Neural crest cell (in vitro differentiated cells): Measurements from ENCODE around the gene HSD11B1L. TPM values are rescaled to one million over a fixed set of nuclear protein-coding genes. Genes with fewer than 3 reads are reported as not detected.

Source experiments
- DNase-seq: peaks from one replicate; pipeline ENCODE4 v3.0.0; 2021; ENCODE audit warnings: low read depth, mixed read lengths, low spot score
- H3K27ac Mint-ChIP-seq: one replicate; pipeline ENCODE4 v1.8.0; 2021; ENCODE audit warnings: mild to moderate bottlenecking, mixed read lengths; ENCODE audit not compliant: unreplicated experiment
- H3K27me3 Mint-ChIP-seq: 2 replicates; pipeline ENCODE4 v1.8.0; 2021; ENCODE audit warnings: low read depth, mild to moderate bottlenecking, mixed read lengths
- H3K36me3 Mint-ChIP-seq: 2 replicates; pipeline ENCODE4 v1.8.0; 2021; ENCODE audit warnings: low read depth, mild to moderate bottlenecking, mixed read lengths
- H3K4me1 Mint-ChIP-seq: 2 replicates; pipeline ENCODE4 v1.8.0; 2021; ENCODE audit warnings: mixed read lengths
- H3K4me3 Mint-ChIP-seq: one replicate; pipeline ENCODE4 v1.8.0; 2021; ENCODE audit warnings: mild to moderate bottlenecking, mixed read lengths
- H3K9me3 Mint-ChIP-seq: 2 replicates; pipeline ENCODE4 v1.8.0; 2021; ENCODE audit warnings: mixed read lengths
- CTCF ChIP-seq: fragments of 200-600 bp; sonication (generic); conservative IDR thresholded peaks from 2 replicates; pipeline ENCODE4 v1.5.0; 2021; ENCODE audit warnings: antibody characterized with exemption, mild to moderate bottlenecking
- total RNA-seq: library from RNA; stranded (reverse); gene quantifications from 2 replicates; pipeline ENCODE4 v1.2.1, GENCODE V29; 2021

The HSD11B1L gene
- total RNA-seq, 1 donor from 2014 or later = 21.7 TPM

GRCh38 chr19:5645409-5645808 is 35.4 kb upstream of the HSD11B1L start:
- Mint-ChIP-seq H3K4me3 (no peak overlapping the region), H3K27ac (no peak overlapping the region), H3K36me3 (peaks cover 21% of the 10 kb centered on the region), H3K4me1 (peaks cover 3% of the 10 kb centered on the region), H3K27me3 (no peaks in the 10 kb centered on the region), H3K9me3 (no peaks in the 10 kb centered on the region)
- no peak for DNase-seq
- no peak for TF ChIP-seq CTCF

GRCh38 chr19:5646703-5647102 is 34.1 kb upstream of the HSD11B1L start:
- H3K4me1 Mint-ChIP-seq = peaks cover 3% of the 10 kb centered on the region
- no peaks in the 10 kb centered on the region for H3K9me3 Mint-ChIP-seq
- H3K4me3 Mint-ChIP-seq = no peak overlapping the region
- TF ChIP-seq CTCF = no peak
- DNase-seq = no peak
- no peaks in the 10 kb centered on the region for H3K27me3 Mint-ChIP-seq
- no peak overlapping the region for H3K27ac Mint-ChIP-seq
- peaks cover 22% of the 10 kb centered on the region for H3K36me3 Mint-ChIP-seq

- H3K27ac Mint-ChIP-seq = no peak overlapping the region
- no peaks in the 10 kb centered on the region for H3K9me3 Mint-ChIP-seq
- H3K36me3 Mint-ChIP-seq = peaks cover 30% of the 10 kb centered on the region
- no peak for DNase-seq
- H3K4me1 Mint-ChIP-seq = peaks cover 3% of the 10 kb centered on the region
- no peak for TF ChIP-seq CTCF
- H3K27me3 Mint-ChIP-seq = no peaks in the 10 kb centered on the region
- H3K4me3 Mint-ChIP-seq = no peak overlapping the region
Observed at GRCh38 chr19:5648464-5648863, 32.4 kb upstream of the HSD11B1L start.

- H3K27me3 Mint-ChIP-seq = no peaks in the 10 kb centered on the region
- no peak overlapping the region for H3K27ac Mint-ChIP-seq
- no peaks in the 10 kb centered on the region for H3K9me3 Mint-ChIP-seq
- peaks cover 36% of the 10 kb centered on the region for H3K36me3 Mint-ChIP-seq
- no peak for TF ChIP-seq CTCF
- no peaks in the 10 kb centered on the region for H3K4me1 Mint-ChIP-seq
- no peak overlapping the region for H3K4me3 Mint-ChIP-seq
- DNase-seq = no peak
Observed at GRCh38 chr19:5651361-5651760, 29.5 kb upstream of the HSD11B1L start.

- Mint-ChIP-seq H3K36me3 (peaks cover 31% of the 10 kb centered on the region), H3K9me3 (no peaks in the 10 kb centered on the region), H3K27me3 (no peaks in the 10 kb centered on the region), H3K4me3 (no peak overlapping the region), H3K4me1 (no peaks in the 10 kb centered on the region), H3K27ac (no peak overlapping the region)
- no peak for TF ChIP-seq CTCF
- DNase-seq = no peak
Observed at GRCh38 chr19:5652261-5652660, 28.6 kb upstream of the HSD11B1L start.

GRCh38 chr19:5654931-5655330 is 25.9 kb upstream of the HSD11B1L start:
- H3K9me3 Mint-ChIP-seq = no peaks in the 10 kb centered on the region
- no peaks in the 10 kb centered on the region for H3K4me1 Mint-ChIP-seq
- no peak overlapping the region for H3K27ac Mint-ChIP-seq
- H3K36me3 Mint-ChIP-seq = peaks cover 35% of the 10 kb centered on the region
- H3K27me3 Mint-ChIP-seq = no peaks in the 10 kb centered on the region
- no peak for TF ChIP-seq CTCF
- no peak for DNase-seq
- H3K4me3 Mint-ChIP-seq = no peak overlapping the region
